HepG2 (cell line): ENCODE results near the gene TRIP6. TPM values are rescaled to one million over a fixed set of nuclear protein-coding genes. Genes with fewer than 3 reads are reported as not detected.

ENCODE experiments used
- KDM1A ChIP-seq: IDR thresholded peaks from 2 replicates; pipeline ENCODE4 v1.6.1; 2016; ENCODE audit warnings: missing compliant biosample characterization
- MEF2D ChIP-seq: sonication (generic); formaldehyde crosslinking; IDR thresholded peaks from 2 replicates; pipeline ENCODE4 v1.5.1; 2020; ENCODE audit warnings: mild to moderate bottlenecking, missing genetic modification reagents
- SIN3B ChIP-seq: fragments of 150-350 bp; IDR thresholded peaks from 2 replicates; pipeline ENCODE4 v1.6.1; 2014; ENCODE audit warnings: low read length
- TBL1XR1 ChIP-seq: fragments of 150-350 bp; IDR thresholded peaks from 2 replicates; pipeline ENCODE4 v1.6.1; 2014; ENCODE audit warnings: borderline replicate concordance, low read length; ENCODE audit not compliant: partially characterized antibody
- U2AF1 ChIP-seq: fragments of 200-400 bp; formaldehyde crosslinking; optimal IDR thresholded peaks from 2 replicates; pipeline ENCODE3; 2017; ENCODE audit warnings: mild to moderate bottlenecking, low read depth, low read length
- ZKSCAN1 ChIP-seq: fragments of 150-350 bp; IDR thresholded peaks from 2 replicates; pipeline ENCODE4 v1.6.1; 2014; ENCODE audit warnings: low read length
- ZNF101 ChIP-seq: sonication (generic); formaldehyde crosslinking; IDR thresholded peaks from 2 replicates; pipeline ENCODE4 v1.4.0; 2020; ENCODE audit warnings: mild to moderate bottlenecking, low read depth, missing genetic modification reagents, borderline replicate concordance
- ZNF207 ChIP-seq: fragments of 450-650 bp; IDR thresholded peaks from 2 replicates; pipeline ENCODE4 v1.6.1; 2016; ENCODE audit warnings: antibody characterized with exemption, borderline replicate concordance
- ZNF607 ChIP-seq: sonication (generic); formaldehyde crosslinking; IDR thresholded peaks from 2 replicates; pipeline ENCODE4 v1.5.1; 2020; ENCODE audit warnings: missing genetic modification reagents, mild to moderate bottlenecking, borderline replicate concordance
- ZNF614 ChIP-seq: IDR thresholded peaks from 2 replicates; pipeline ENCODE4 v1.6.1; 2018; ENCODE audit warnings: missing biosample characterization, missing genetic modification reagents, inconsistent platforms, borderline replicate concordance
- ZNF746 ChIP-seq: sonication (generic); formaldehyde crosslinking; IDR thresholded peaks from 2 replicates; pipeline ENCODE4 v1.8.0; 2022; ENCODE audit warnings: mild to moderate bottlenecking, missing genetic modification reagents
- polyA plus RNA-seq, 8 experiments: library from polyadenylated mRNA; depleted of rRNA in 3 of 8; stranded (reverse) in 7 of 8; unstranded in 1 of 8; fragments of >200 nt; fragmentation: Illumina TruSeq in 4 of 8; extraction: Trizol in 4 of 8; gene quantifications; 2 replicates each; pipeline versions ENCODE4 v1.2.1 to v1.2.3, GENCODE V29; 2011 to 2016; ENCODE audit warnings: low read depth in 4 of 8, missing spikeins in 1 of 8, mixed read lengths in 1 of 8; ENCODE audit not compliant: insufficient read depth in 1 of 8
- total RNA-seq, 5 experiments: library from RNA; depleted of rRNA; stranded (reverse); fragments of >200 nt; fragmentation: Illumina TruSeq; extraction: Trizol; gene quantifications; 2 replicates each; pipeline ENCODE4 v1.2.3, GENCODE V29; 2016; ENCODE audit warnings: low read depth in 1 of 5
- TF ChIP-seq, protein P1 (sequence below), 2 experiments: IDR thresholded peaks; 2 replicates each; pipeline ENCODE4 v1.6.1; 2011 to 2012; ENCODE audit warnings: low read length in 2 of 2, borderline replicate concordance in 1 of 2, low read depth in 1 of 2, mild to moderate bottlenecking in 1 of 2, moderate library complexity in 1 of 2
- TF ChIP-seq, protein P2 (sequence below): sonication (generic); formaldehyde crosslinking; IDR thresholded peaks from 2 replicates; pipeline ENCODE4 v1.5.0; 2020; ENCODE audit warnings: missing genetic modification reagents
- TF ChIP-seq, protein P3 (sequence below): sonication (generic); formaldehyde crosslinking; IDR thresholded peaks from 2 replicates; pipeline ENCODE4 v1.5.0; 2020; ENCODE audit warnings: missing genetic modification reagents, mild to moderate bottlenecking, borderline replicate concordance
- TF ChIP-seq, protein P4 (sequence below): sonication (generic); formaldehyde crosslinking; IDR thresholded peaks from 2 replicates; pipeline ENCODE4 v1.4.0; 2020; ENCODE audit warnings: mild to moderate bottlenecking, missing genetic modification reagents

TRIP6 gene
- total and polyA plus RNA-seq, 2 of the 13 experiments (the other 11 are each of a cell fraction or from before 2014, with no cell fraction given) = 0.34 to 0.38 TPM

DNA sequence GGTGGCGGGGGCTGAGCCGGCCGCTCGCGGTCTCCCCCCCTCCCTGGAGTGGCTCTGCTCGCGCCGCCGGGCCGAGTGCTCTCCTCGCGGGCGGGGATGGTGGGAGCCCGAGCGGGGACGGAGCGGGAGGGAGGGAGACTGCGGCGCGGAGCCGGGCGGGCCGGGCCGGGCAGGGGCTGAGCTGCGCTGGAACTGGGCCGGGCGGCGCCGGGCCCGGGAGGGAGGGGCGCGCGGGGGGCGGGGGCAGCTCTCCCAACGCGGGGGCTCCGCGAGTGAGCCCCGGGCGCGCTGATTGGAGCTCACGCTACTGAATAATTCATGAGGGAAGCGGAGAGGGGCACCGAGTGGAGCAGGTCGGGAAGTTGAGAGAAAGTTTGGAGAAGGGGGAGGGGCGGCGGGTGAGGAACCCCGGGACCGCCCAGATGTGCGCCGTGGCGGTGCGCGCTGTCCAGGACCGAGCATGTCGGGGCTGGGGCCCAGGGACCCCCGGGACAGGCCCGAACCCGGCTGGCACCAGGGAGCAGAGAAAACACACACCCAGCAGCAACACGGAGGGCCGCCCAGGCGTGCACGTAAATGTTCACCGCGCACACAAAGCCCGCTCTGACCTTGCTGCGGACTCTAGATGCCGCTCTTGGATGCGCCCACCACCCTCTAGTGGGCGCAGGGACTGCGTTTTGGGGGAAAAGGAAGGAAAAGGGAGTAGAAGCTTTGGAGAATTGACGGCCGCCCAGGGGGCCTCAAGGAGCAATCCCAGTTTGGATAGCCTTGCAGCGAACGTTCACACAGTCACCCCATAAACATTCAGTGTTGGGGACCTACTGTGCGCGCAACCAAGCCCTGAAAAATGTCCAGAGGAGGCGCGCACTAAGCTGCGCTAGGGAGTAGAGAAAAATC, 39.6 kb upstream of the TRIP6 start, which contains the start of gene EPHB4 (continued):
- TF ChIP-seq, protein P1, sequence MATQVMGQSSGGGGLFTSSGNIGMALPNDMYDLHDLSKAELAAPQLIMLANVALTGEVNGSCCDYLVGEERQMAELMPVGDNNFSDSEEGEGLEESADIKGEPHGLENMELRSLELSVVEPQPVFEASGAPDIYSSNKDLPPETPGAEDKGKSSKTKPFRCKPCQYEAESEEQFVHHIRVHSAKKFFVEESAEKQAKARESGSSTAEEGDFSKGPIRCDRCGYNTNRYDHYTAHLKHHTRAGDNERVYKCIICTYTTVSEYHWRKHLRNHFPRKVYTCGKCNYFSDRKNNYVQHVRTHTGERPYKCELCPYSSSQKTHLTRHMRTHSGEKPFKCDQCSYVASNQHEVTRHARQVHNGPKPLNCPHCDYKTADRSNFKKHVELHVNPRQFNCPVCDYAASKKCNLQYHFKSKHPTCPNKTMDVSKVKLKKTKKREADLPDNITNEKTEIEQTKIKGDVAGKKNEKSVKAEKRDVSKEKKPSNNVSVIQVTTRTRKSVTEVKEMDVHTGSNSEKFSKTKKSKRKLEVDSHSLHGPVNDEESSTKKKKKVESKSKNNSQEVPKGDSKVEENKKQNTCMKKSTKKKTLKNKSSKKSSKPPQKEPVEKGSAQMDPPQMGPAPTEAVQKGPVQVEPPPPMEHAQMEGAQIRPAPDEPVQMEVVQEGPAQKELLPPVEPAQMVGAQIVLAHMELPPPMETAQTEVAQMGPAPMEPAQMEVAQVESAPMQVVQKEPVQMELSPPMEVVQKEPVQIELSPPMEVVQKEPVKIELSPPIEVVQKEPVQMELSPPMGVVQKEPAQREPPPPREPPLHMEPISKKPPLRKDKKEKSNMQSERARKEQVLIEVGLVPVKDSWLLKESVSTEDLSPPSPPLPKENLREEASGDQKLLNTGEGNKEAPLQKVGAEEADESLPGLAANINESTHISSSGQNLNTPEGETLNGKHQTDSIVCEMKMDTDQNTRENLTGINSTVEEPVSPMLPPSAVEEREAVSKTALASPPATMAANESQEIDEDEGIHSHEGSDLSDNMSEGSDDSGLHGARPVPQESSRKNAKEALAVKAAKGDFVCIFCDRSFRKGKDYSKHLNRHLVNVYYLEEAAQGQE (IDR thresholded peaks at IDR 0.05; ENCODE audit: borderline replicate concordance in 1 of 2, low read depth in 1 of 2, low read length in 2 of 2) = peak in 1 of 2 experiments; percentile 16; a peak in 1 of 4 replicates
- TF ChIP-seq ZNF207 = no peak
- TF ChIP-seq U2AF1 = peak; percentile 50
- no peak for TF ChIP-seq KDM1A
- TF ChIP-seq ZNF101 = no peak
- TF ChIP-seq, protein P2, sequence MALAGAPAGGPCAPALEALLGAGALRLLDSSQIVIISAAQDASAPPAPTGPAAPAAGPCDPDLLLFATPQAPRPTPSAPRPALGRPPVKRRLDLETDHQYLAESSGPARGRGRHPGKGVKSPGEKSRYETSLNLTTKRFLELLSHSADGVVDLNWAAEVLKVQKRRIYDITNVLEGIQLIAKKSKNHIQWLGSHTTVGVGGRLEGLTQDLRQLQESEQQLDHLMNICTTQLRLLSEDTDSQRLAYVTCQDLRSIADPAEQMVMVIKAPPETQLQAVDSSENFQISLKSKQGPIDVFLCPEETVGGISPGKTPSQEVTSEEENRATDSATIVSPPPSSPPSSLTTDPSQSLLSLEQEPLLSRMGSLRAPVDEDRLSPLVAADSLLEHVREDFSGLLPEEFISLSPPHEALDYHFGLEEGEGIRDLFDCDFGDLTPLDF (CRISPR knock-in tag) = peak; percentile 63; the same call in 1 of the 2 replicates
- TF ChIP-seq, protein P3, sequence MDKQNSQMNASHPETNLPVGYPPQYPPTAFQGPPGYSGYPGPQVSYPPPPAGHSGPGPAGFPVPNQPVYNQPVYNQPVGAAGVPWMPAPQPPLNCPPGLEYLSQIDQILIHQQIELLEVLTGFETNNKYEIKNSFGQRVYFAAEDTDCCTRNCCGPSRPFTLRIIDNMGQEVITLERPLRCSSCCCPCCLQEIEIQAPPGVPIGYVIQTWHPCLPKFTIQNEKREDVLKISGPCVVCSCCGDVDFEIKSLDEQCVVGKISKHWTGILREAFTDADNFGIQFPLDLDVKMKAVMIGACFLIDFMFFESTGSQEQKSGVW (CRISPR knock-in tag) = no peak
- TF ChIP-seq TBL1XR1 = no peak
- TF ChIP-seq, protein P4, sequence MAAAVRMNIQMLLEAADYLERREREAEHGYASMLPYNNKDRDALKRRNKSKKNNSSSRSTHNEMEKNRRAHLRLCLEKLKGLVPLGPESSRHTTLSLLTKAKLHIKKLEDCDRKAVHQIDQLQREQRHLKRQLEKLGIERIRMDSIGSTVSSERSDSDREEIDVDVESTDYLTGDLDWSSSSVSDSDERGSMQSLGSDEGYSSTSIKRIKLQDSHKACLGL (CRISPR knock-in tag) = peak; percentile 80; the same call in 1 of the 2 replicates
- 0 out of 2 replicates have a peak, but pooled peaks have one; percentile 22 for TF ChIP-seq ZNF607 (CRISPR knock-in tag)
- TF ChIP-seq ZNF746 (CRISPR knock-in tag) = peak; percentile 50; the same call in 1 of the 2 replicates
- TF ChIP-seq ZNF614 = peak; percentile 42; the same call in 1 of the 2 replicates
- TF ChIP-seq SIN3B = 0 out of 2 replicates have a peak, but pooled peaks have one; percentile 42
- peak; percentile 96 for TF ChIP-seq ZKSCAN1
- peak; percentile 27; the same call in 1 of the 2 replicates for TF ChIP-seq MEF2D (CRISPR knock-in tag)
